Mesothelial cell of epicardium (in vitro differentiated cells): ENCODE data around the gene PRDM16. TPM values are rescaled to one million over a fixed set of nuclear protein-coding genes. Genes with fewer than 3 reads are reported as not detected.

Experiments
- DNase-seq, 2 experiments: peaks; one replicate each; pipeline ENCODE4 v3.0.0; 2021; ENCODE audit warnings: low spot score in 2 of 2; ENCODE audit not compliant: unreplicated experiment in 2 of 2
- H3K27ac Mint-ChIP-seq: 2 replicates; pipeline ENCODE4 v1.8.0; 2021; ENCODE audit warnings: mixed read lengths
- H3K27me3 Mint-ChIP-seq: 2 replicates; pipeline ENCODE4 v1.8.0; 2021; ENCODE audit warnings: low read depth, mixed read lengths
- H3K36me3 Mint-ChIP-seq: 2 replicates; pipeline ENCODE4 v1.8.0; 2021; ENCODE audit warnings: mixed read lengths
- H3K4me1 Mint-ChIP-seq: 2 replicates; pipeline ENCODE4 v1.8.0; 2021; ENCODE audit warnings: mixed read lengths
- H3K4me3 Mint-ChIP-seq: 2 replicates; pipeline ENCODE4 v1.8.0; 2021; ENCODE audit warnings: mild to moderate bottlenecking, moderate library complexity, mixed read lengths
- H3K9me3 Mint-ChIP-seq: 2 replicates; pipeline ENCODE4 v1.8.0; 2021; ENCODE audit warnings: mixed read lengths
- CTCF ChIP-seq: fragments of 200-600 bp; sonication (generic); IDR thresholded peaks from one replicate; pipeline ENCODE4 v1.5.0; 2021; ENCODE audit warnings: antibody characterized with exemption; ENCODE audit not compliant: unreplicated experiment
- total RNA-seq: library from RNA; stranded (reverse); gene quantifications from 3 replicates; pipeline ENCODE4 v1.2.1, GENCODE V29; 2021

The PRDM16 gene
- total RNA-seq, 1 donor from 2014 or later, result 1.4 TPM

DNA sequence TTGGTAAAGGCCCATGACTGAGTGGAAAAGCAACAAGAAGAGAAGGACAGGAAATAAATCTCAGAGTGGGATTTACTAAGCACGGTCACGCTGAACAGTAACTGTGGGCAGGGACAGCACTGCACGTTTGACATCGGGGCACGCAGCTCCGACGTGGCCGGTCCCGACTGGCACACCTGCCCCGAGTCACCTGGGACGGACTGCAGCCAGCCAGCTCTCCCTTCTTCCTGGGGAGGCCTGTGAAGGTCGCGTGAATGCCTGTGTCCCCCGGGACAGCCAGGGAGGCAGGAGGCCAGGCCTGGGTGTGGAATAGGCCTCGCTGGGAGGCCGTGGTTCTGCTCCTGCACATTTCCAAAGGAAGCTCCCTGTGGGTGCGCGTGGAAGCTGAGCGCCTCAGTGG lies 140.2 kb downstream of the PRDM16 start:
- H3K4me3 Mint-ChIP-seq, result no peak overlapping the region
- no peak for TF ChIP-seq CTCF
- H3K4me1 Mint-ChIP-seq, result peaks cover 4% of the 10 kb centered on the region
- peaks cover 25% of the 10 kb centered on the region for H3K27me3 Mint-ChIP-seq
- no peak for DNase-seq
- no peak overlapping the region for H3K27ac Mint-ChIP-seq
- no peaks in the 10 kb centered on the region for H3K9me3 Mint-ChIP-seq
- H3K36me3 Mint-ChIP-seq, result no peaks in the 10 kb centered on the region

- no peaks in the 10 kb centered on the region for H3K36me3 Mint-ChIP-seq
- peaks cover 10% of the 10 kb centered on the region for H3K4me1 Mint-ChIP-seq
- DNase-seq, result no peak
- peaks cover 22% of the 10 kb centered on the region for H3K27me3 Mint-ChIP-seq
- no peak for TF ChIP-seq CTCF
- H3K27ac Mint-ChIP-seq, result no peak overlapping the region
- H3K9me3 Mint-ChIP-seq, result no peaks in the 10 kb centered on the region
- no peak overlapping the region for H3K4me3 Mint-ChIP-seq
Observed at GRCh38 chr1:3211582-3212375, 142.8 kb downstream of the PRDM16 start.

DNA sequence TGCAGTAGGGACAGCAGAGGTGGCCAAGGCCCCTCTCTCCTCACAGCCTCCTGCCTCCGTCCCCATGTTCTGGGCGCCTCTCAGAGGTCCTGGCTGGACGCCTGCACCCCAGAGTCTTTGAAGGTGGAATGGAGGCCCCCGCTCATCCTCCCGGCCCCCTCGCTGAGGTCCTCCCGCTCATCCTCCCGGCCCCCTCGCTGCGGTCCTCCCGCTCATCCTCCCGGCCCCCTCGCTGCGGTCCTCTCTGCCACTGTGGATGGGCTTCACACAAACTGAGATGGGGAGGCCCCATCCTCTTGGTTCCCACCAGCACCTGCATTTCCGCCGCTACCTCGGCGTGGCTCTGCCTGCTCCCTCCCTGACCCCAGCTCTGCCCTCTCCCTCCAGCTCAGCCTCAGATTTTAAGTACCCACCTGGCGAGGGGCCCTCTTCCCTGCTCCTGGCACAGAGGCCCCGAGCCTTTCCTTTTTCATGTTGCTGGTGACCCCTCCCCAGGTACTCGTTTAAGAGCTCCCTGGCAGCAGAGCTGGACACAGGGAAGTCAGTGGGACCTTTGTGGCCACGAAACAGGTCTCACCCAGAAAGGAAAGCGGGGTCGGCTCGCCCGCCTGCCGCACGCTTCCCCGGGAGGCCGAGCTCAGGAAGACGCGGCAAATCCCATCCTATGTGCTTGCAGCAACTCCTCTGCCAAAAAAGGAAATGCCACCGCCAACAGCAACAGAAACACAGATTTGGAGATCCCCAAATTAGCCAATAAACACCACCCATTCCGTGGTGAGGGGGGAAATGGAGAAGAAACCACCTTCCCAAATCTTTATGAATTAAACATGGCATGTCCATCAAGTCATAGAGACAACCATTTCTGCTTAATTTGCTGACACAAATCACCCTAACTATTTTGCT lies 143.7 kb downstream of the PRDM16 start:
- H3K4me1 Mint-ChIP-seq, result peaks cover 14% of the 10 kb centered on the region
- TF ChIP-seq CTCF, result no peak
- no peaks in the 10 kb centered on the region for H3K36me3 Mint-ChIP-seq
- H3K27me3 Mint-ChIP-seq, result peaks cover 18% of the 10 kb centered on the region
- no peaks in the 10 kb centered on the region for H3K9me3 Mint-ChIP-seq
- no peak overlapping the region for H3K27ac Mint-ChIP-seq
- no peak overlapping the region for H3K4me3 Mint-ChIP-seq
- no peak for DNase-seq

GRCh38 chr1:3213730-3214129 lies 144.7 kb downstream of the PRDM16 start:
- Mint-ChIP-seq H3K9me3 (no peaks in the 10 kb centered on the region), H3K4me1 (peaks cover 22% of the 10 kb centered on the region), H3K36me3 (no peaks in the 10 kb centered on the region), H3K27me3 (peaks cover 22% of the 10 kb centered on the region), H3K4me3 (no peak overlapping the region), H3K27ac (no peak overlapping the region)
- TF ChIP-seq CTCF, result no peak
- no peak for DNase-seq

DNA sequence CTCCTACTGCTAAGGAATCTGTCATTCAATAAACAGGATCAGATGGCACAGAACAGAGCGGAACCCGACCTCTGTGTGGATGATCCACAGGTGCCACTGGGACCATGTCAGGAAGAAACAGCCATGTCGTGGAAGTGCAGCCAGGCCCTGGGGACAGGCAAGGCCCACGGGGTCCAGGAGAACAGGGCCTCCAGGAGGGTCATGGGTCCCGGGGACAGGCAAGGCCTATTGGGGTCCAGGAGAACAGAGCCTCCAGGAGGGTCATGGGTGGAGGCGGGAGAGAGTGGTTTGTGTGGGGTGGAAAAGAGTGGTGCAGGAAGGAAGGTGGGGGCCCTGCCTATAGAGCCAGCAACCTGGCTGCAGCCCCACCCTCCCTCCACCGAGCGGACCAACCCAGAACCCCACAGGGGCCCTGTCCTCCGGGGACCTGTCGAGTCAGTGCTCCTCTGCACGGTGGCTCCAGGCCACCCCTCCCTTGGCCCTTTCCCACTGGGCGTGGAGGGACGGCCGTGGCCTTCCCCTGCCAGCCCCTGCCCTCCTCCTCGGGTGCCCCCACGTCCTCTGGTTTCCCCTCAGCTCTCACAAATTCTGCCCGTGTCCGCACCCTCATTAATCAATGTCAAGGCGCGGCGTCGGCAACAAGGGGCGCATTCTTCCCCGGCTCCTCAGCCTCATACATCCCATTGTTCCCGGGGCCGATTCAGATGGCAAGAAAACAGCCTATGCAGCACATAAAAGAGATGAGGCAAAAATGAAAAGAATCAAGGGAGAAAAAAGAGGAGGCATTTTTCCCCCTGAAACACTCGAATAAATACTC lies 146.4 kb downstream of the PRDM16 start:
- peaks cover 33% of the 10 kb centered on the region for H3K4me1 Mint-ChIP-seq
- no peak for TF ChIP-seq CTCF
- no peak for DNase-seq
- H3K9me3 Mint-ChIP-seq, result no peaks in the 10 kb centered on the region
- H3K27me3 Mint-ChIP-seq, result peaks cover 28% of the 10 kb centered on the region
- H3K36me3 Mint-ChIP-seq, result no peaks in the 10 kb centered on the region
- H3K27ac Mint-ChIP-seq, result no peak overlapping the region
- H3K4me3 Mint-ChIP-seq, result no peak overlapping the region
